Tibial nerve (tissue), 4 donors: ENCODE results near the gene SH2D3A.

ENCODE experiments used
- CTCF ChIP-seq, 5 experiments: fragments of 200-600 bp in 3 of 5; fragments of 450-650 bp in 2 of 5; sonication (generic) in 3 of 5; IDR thresholded peaks; one replicate each; pipeline ENCODE4 v1.5.1; 2016 to 2019; ENCODE audit warnings: antibody characterized with exemption in 5 of 5, mild to moderate bottlenecking in 3 of 5, moderate library complexity in 2 of 5
- EP300 ChIP-seq, 2 donors: sonication (generic); formaldehyde crosslinking; IDR thresholded peaks; one replicate each; pipeline ENCODE4 v1.6.1; 2017; ENCODE audit warnings: antibody characterized with exemption in 2 of 2, mild to moderate bottlenecking in 1 of 2
- POLR2A ChIP-seq, 2 donors: fragments of 450-650 bp; IDR thresholded peaks; one replicate each; pipeline ENCODE4 v1.6.1; 2017; ENCODE audit warnings: antibody characterized with exemption in 2 of 2, mild to moderate bottlenecking in 2 of 2, moderate library complexity in 2 of 2

DNA sequence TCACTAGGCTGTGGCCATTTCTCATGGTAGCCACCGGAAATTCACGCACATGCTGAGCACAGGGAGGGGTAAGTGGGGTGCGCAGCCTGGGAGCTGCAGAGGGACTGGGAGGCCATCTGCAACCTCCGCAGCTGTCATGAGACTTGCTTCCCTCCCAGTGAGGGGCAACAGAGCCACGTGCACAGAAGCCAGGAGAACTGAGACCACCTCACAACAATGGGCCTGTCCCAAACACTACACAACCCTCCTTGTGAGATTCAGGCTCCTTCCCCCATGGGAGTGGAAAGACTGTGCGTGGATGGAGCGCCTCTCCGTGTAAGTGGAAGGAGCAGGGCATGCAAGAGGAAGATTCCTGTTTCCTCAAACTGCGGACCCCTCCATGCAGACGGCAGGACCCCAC is 55.6 kb downstream of the SH2D3A start:
- no peak for TF ChIP-seq CTCF (IDR thresholded peaks at IDR 0.05)
- no peak for TF ChIP-seq POLR2A (IDR thresholded peaks at IDR 0.05)
- no peak for TF ChIP-seq EP300 (IDR thresholded peaks at IDR 0.05)
